H1 (cell line): Measurements from ENCODE around the gene ACSF3. TPM values are rescaled to one million over a fixed set of nuclear protein-coding genes. Genes with fewer than 3 reads are reported as not detected.

Experiments
- CTCF ChIA-PET: fragments of 300-600 bp; sonication (Branson Sonifier 250); formaldehyde crosslinking; loops from one replicate; lab custom pipeline; 2021; ENCODE audit not compliant: partially characterized antibody; lab: Charles Lee
- POLR2A ChIA-PET: fragments of 300-600 bp; sonication (Branson Sonifier 250); formaldehyde crosslinking; loops from one replicate; lab custom pipeline; 2021; ENCODE audit warnings: inconsistent platforms; ENCODE audit not compliant: partially characterized antibody; lab: Charles Lee
- DNase-seq, 2 experiments: peaks; one replicate each; pipeline versions ENCODE4 v3.0.0 to v3.0.0-alpha.2; 2010 to 2022; ENCODE audit warnings: low spot score in 2 of 2, low read depth in 1 of 2, mixed read lengths in 1 of 2
- FAIRE-seq: peaks from 2 replicates; lab custom pipeline; 2011; peaks lifted over from hg19 to GRCh38; lab: Jason Lieb, UNC
- H2AFZ ChIP-seq: 2 replicates; pipeline ENCODE4 v1.8.1; 2012; ENCODE audit warnings: low read length, inconsistent platforms
- H2AK5ac ChIP-seq: 2 replicates; pipeline ENCODE4 v1.6.1; 2013; ENCODE audit warnings: low read depth, low read length
- H2BK120ac ChIP-seq: replicated peaks from 2 replicates; pipeline ENCODE3; 2013; ENCODE audit warnings: low read depth, low read length, inconsistent platforms
- H2BK12ac ChIP-seq: 2 replicates; pipeline ENCODE4 v1.6.1; 2013; ENCODE audit warnings: low read depth, low read length
- H2BK15ac ChIP-seq: 2 replicates; pipeline ENCODE4 v1.6.1; 2013; ENCODE audit warnings: low read length
- H2BK20ac ChIP-seq: 2 replicates; pipeline ENCODE4 v1.6.1; 2013; ENCODE audit warnings: low read length
- H2BK5ac ChIP-seq: 2 replicates; pipeline ENCODE4 v1.6.1; 2013; ENCODE audit warnings: low read depth, low read length
- H3K14ac ChIP-seq: 2 replicates; pipeline ENCODE4 v1.6.1; 2013; ENCODE audit warnings: inconsistent platforms; ENCODE audit not compliant: insufficient read length
- H3K18ac ChIP-seq: 2 replicates; pipeline ENCODE4 v1.6.1; 2013; ENCODE audit warnings: low read length; ENCODE audit errors: extremely low read depth
- H3K23ac ChIP-seq: 2 replicates; pipeline ENCODE4 v1.6.1; 2013; ENCODE audit warnings: inconsistent platforms; ENCODE audit not compliant: insufficient read length
- H3K23me2 ChIP-seq: 2 replicates; pipeline ENCODE4 v1.6.1; 2013; ENCODE audit warnings: low read depth, low read length
- H3K27ac ChIP-seq: 2 replicates; pipeline ENCODE4 v1.6.1; 2011; ENCODE audit warnings: low read depth, low read length, inconsistent platforms
- H3K27me3 ChIP-seq, 4 experiments: replicated peaks in 1 of 4; 1 replicate in 1 of 4; 2 replicates in 3 of 4; pipeline versions ENCODE4 v1.6.1 to v1.8.1; 2011 to 2013; ENCODE audit warnings: low read length in 3 of 4, mild to moderate bottlenecking in 3 of 4, inconsistent platforms in 2 of 4, mixed read lengths in 2 of 4, moderate library complexity in 1 of 4; ENCODE audit not compliant: control insufficient read depth in 3 of 4, insufficient read depth in 3 of 4; ENCODE audit errors: extremely low read depth in 1 of 4
- H3K36me3 ChIP-seq, 4 experiments: 2 replicates each; pipeline versions ENCODE4 v1.6.1 to v1.8.1; 2011 to 2013; ENCODE audit warnings: mild to moderate bottlenecking in 4 of 4, low read length in 3 of 4, moderate library complexity in 2 of 4, control low read depth in 1 of 4, inconsistent platforms in 1 of 4; ENCODE audit not compliant: insufficient read depth in 4 of 4, control insufficient read depth in 2 of 4
- H3K4ac ChIP-seq: replicated peaks from 2 replicates; pipeline ENCODE3; 2013; ENCODE audit warnings: low read length, low read depth, mixed read lengths, inconsistent platforms; ENCODE audit not compliant: insufficient read length
- H3K4me1 ChIP-seq, 4 experiments: replicated peaks in 1 of 4; 1 replicate in 1 of 4; 2 replicates in 3 of 4; pipeline versions ENCODE4 v1.6.1 to v1.8.1; 2011 to 2013; ENCODE audit warnings: low read length in 3 of 4, inconsistent platforms in 2 of 4, mixed read lengths in 1 of 4; ENCODE audit not compliant: insufficient read depth in 4 of 4, control insufficient read depth in 3 of 4
- H3K4me2 ChIP-seq, 2 experiments: 2 replicates each; pipeline versions ENCODE4 v1.6.1 to v1.8.1; 2011 to 2013; ENCODE audit warnings: low read depth in 2 of 2, low read length in 2 of 2, control low read depth in 1 of 2, inconsistent platforms in 1 of 2, mild to moderate bottlenecking in 1 of 2; ENCODE audit not compliant: insufficient read depth in 1 of 2
- H3K4me3 ChIP-seq, 4 experiments: fragments of 200-600, 300-600 bp in 1 of 4; sonication (generic), shearing (Covaris generic), sonication (Bioruptor Twin) in 1 of 4; 2 replicates each; pipeline versions ENCODE4 v1.5.1 to v1.8.1; 2011 to 2016; ENCODE audit warnings: low read length in 4 of 4, low read depth in 3 of 4, control low read depth in 2 of 4, inconsistent platforms in 2 of 4, mild to moderate bottlenecking in 2 of 4, mixed read lengths in 1 of 4, moderate library complexity in 1 of 4; ENCODE audit not compliant: insufficient read depth in 2 of 4; ENCODE audit errors: extremely low read depth in 1 of 4
- H3K56ac ChIP-seq: replicated peaks from 2 replicates; pipeline ENCODE3; 2013; ENCODE audit warnings: low read depth, mild to moderate bottlenecking, mixed read lengths, low read length, inconsistent platforms; ENCODE audit not compliant: insufficient read length
- H3K79me1 ChIP-seq: 2 replicates; pipeline ENCODE4 v1.6.1; 2013; ENCODE audit warnings: low read depth, low read length, control low read depth
- H3K79me2 ChIP-seq, 2 experiments: 2 replicates each; pipeline versions ENCODE4 v1.6.1 to v1.8.1; 2012 to 2013; ENCODE audit warnings: low read length in 2 of 2, mild to moderate bottlenecking in 2 of 2, inconsistent platforms in 1 of 2; ENCODE audit not compliant: insufficient read depth in 2 of 2, control insufficient read depth in 1 of 2
- H3K9ac ChIP-seq, 4 experiments: replicated peaks in 1 of 4; 1 replicate in 1 of 4; 2 replicates in 3 of 4; pipeline versions ENCODE4 v1.6.1 to v1.8.1; 2011 to 2013; ENCODE audit warnings: low read depth in 3 of 4, low read length in 3 of 4, control low read depth in 2 of 4, mild to moderate bottlenecking in 2 of 4, moderate library complexity in 2 of 4, inconsistent platforms in 1 of 4; ENCODE audit errors: extremely low read depth in 1 of 4
- H3K9me3 ChIP-seq, 2 experiments: 2 replicates each; pipeline versions ENCODE4 v1.6.1 to v1.8.1; 2012 to 2013; ENCODE audit warnings: mild to moderate bottlenecking in 2 of 2, moderate library complexity in 2 of 2, control low read depth in 1 of 2, inconsistent platforms in 1 of 2, low read depth in 1 of 2, low read length in 1 of 2, mixed read lengths in 1 of 2; ENCODE audit not compliant: insufficient read depth in 2 of 2
- H4K20me1 ChIP-seq, 2 experiments: replicated peaks in 1 of 2; 2 replicates each; pipeline versions ENCODE3 to v1.8.1; 2011 to 2013; ENCODE audit warnings: inconsistent platforms in 2 of 2, low read length in 2 of 2, mild to moderate bottlenecking in 1 of 2; ENCODE audit not compliant: insufficient read depth in 2 of 2, control insufficient read depth in 1 of 2
- H4K5ac ChIP-seq: 2 replicates; pipeline ENCODE4 v1.6.1; 2013; ENCODE audit warnings: low read length, low read depth, mixed read lengths, inconsistent platforms; ENCODE audit not compliant: insufficient read length
- H4K8ac ChIP-seq: 2 replicates; pipeline ENCODE4 v1.8.0; 2013; ENCODE audit warnings: mild to moderate bottlenecking, moderate library complexity, low read length, inconsistent platforms; ENCODE audit not compliant: insufficient read depth; ENCODE audit errors: extremely low read depth
- H4K91ac ChIP-seq: replicated peaks from 2 replicates; pipeline ENCODE3; 2013; ENCODE audit warnings: low read length, mixed read lengths, inconsistent platforms; ENCODE audit not compliant: insufficient read length
- ASH2L ChIP-seq: fragments of 200-600, 300-600 bp; sonication (generic); IDR thresholded peaks from one replicate; pipeline ENCODE4 v1.7.1; 2017; ENCODE audit warnings: low read length
- ATF2 ChIP-seq: IDR thresholded peaks from 2 replicates; pipeline ENCODE4 v1.6.1; 2012; ENCODE audit warnings: low read length, inconsistent platforms
- HDAC6 ChIP-seq: IDR thresholded peaks from one replicate; pipeline ENCODE4 v1.7.1; 2012; ENCODE audit warnings: low read depth, mild to moderate bottlenecking, inconsistent platforms, low read length, moderate library complexity
- MAFK ChIP-seq: IDR thresholded peaks from 2 replicates; pipeline ENCODE4 v1.6.1; 2012; ENCODE audit warnings: low read depth, mild to moderate bottlenecking, improper control_type of control experiment, low read length
- SUZ12 ChIP-seq: fragments of 200-600 bp; sonication (generic); IDR thresholded peaks from 2 replicates; pipeline ENCODE4 v1.6.1; 2012; ENCODE audit warnings: mild to moderate bottlenecking, inconsistent platforms, low read length, moderate library complexity, mixed read lengths
- WGBS, 2 experiments: shearing (Covaris generic) in 1 of 2; methylation state at CpG; one replicate each; pipeline versions ENCODE4 v1.1.6 to v1.1.7; 2013 to 2015; ENCODE audit warnings: low lambda C conversion rate in 2 of 2, mixed read lengths in 2 of 2, inconsistent platforms in 1 of 2, low coverage in 1 of 2, missing lambda C conversion rate in 1 of 2; ENCODE audit not compliant: insufficient replicate concordance in 2 of 2, insufficient coverage in 1 of 2, insufficient read length in 1 of 2; ENCODE audit errors: extremely low coverage in 1 of 2, missing lambda C conversion rate in 1 of 2; 5-methylcytosine and 5-hydroxymethylcytosine counted together
- polyA plus RNA-seq, 7 experiments: library from polyadenylated mRNA; depleted of rRNA in 3 of 7; stranded (reverse) in 5 of 7; unstranded in 2 of 7; fragments of >200 nt in 5 of 7; fragments of 200-250 nt in 2 of 7; gene quantifications; 1 replicate in 5 of 7; 2 replicates in 1 of 7; 4 replicates in 1 of 7; pipeline versions ENCODE4 v1.2.1 to v1.2.3, GENCODE V29; 2011 to 2013; ENCODE audit warnings: missing spikeins in 2 of 7, mixed read lengths in 2 of 7
- total RNA-seq: library from RNA; stranded (reverse); fragmentation: NEBNext Ultra II Directional; extraction: Animal tissue kit (Norgen Biotek cat#: 25700); gene quantifications from 2 replicates; pipeline ENCODE4 v1.2.1, GENCODE V29; 2021

The ACSF3 gene
- total and polyA plus RNA-seq, 2 of the 8 experiments (the other 6 are each of a cell fraction or from before 2014, with no cell fraction given): 15.6 to 22.9 TPM

GRCh38 chr16:89066721-89067120 lies 26.9 kb upstream of the ACSF3 start:
- peaks cover 0 to 4% of the 10 kb centered on the region in 2 experiments for H4K20me1 ChIP-seq
- ChIA-PET POLR2A (interaction anchor here (0.9 kb wide), 1 partner anchor 14 kb away, joined by 3 read pairs; no protein-coding TSS in a partner anchor), CTCF (no interaction called here)
- H3K14ac ChIP-seq: no peak overlapping the region
- H3K23ac ChIP-seq: no peak overlapping the region
- H3K4ac ChIP-seq: no peak overlapping the region
- no peak overlapping the region for H3K18ac ChIP-seq
- H3K4me3 ChIP-seq: no peak overlapping the region
- H3K36me3 ChIP-seq: no peaks in the 10 kb centered on the region
- H2BK5ac ChIP-seq: no peak overlapping the region
- no peak overlapping the region for H2AK5ac ChIP-seq
- no peak overlapping the region for H2BK12ac ChIP-seq
- no peak for FAIRE-seq
- H3K79me1 ChIP-seq: no peaks in the 10 kb centered on the region
- H3K56ac ChIP-seq: no peak overlapping the region
- H2BK15ac ChIP-seq: no peak overlapping the region
- no peak overlapping the region for H2AFZ ChIP-seq
- H3K79me2 ChIP-seq: no peaks in the 10 kb centered on the region
- no peak overlapping the region for H3K4me2 ChIP-seq
- peaks cover 5 to 6% of the 10 kb centered on the region in 2 experiments; a peak in 2 of 4 replicates for H3K9me3 ChIP-seq
- H4K8ac ChIP-seq: no peak overlapping the region
- no peak overlapping the region for H4K91ac ChIP-seq
- WGBS, 2 experiments: 85% methylated on average over 20 of the region's 21 CpGs; no CpG with 5 or more reads in 1 of the 2 experiments
- peaks cover 9% of the 10 kb centered on the region; the same call in 1 of the 2 replicates for H3K23me2 ChIP-seq
- H2BK20ac ChIP-seq: no peak overlapping the region
- H3K4me1 ChIP-seq: no peaks in the 10 kb centered on the region; a peak in 1 of 7 replicates
- no peak overlapping the region for H4K5ac ChIP-seq
- H3K9ac ChIP-seq: no peak overlapping the region
- H3K27ac ChIP-seq: no peak overlapping the region
- no peaks in the 10 kb centered on the region for H3K27me3 ChIP-seq
- no peak for TF ChIP-seq ATF2
- no peak for TF ChIP-seq ASH2L
- TF ChIP-seq SUZ12: no peak
- no peak for TF ChIP-seq MAFK
- no peak for TF ChIP-seq HDAC6
- TF ChIP-seq, all 59 proteins: peak for 0
- no peak overlapping the region for H2BK120ac ChIP-seq
- DNase-seq: no peak
